ENCODE data around the gene KHDC1.

- TF ChIP-seq CTCF (IDR thresholded peaks at IDR 0.05) (no peak), POLR2AphosphoS5 (IDR thresholded peaks at IDR 0.05; ENCODE audit: insufficient read depth in 1 of 2, low read depth in 1 of 2) (no peak), POLR2A (IDR thresholded peaks at IDR 0.05) (no peak)
Observed at GRCh38 chr6:73263570-73263909, 544 bp upstream of the KHDC1 start.
